ENCODE measurements around the gene GIMAP2.

GRCh38 chr7:150717814-150718420 is 32.4 kb downstream of the GIMAP2 start:
- TF ChIP-seq CTCF (IDR thresholded peaks at IDR 0.05) (no peak), POLR2A (IDR thresholded peaks at IDR 0.05) (no peak), POLR2AphosphoS5 (IDR thresholded peaks at IDR 0.05) (no peak), EP300 (IDR thresholded peaks at IDR 0.05) (no peak)
